ENCODE measurements around the gene NOSIP.
"Not testable (repeated sequence)": the region's sequence is repeated elsewhere in the genome, so short reads cannot be mapped to it uniquely, and the experiment has no call there.

Gene NOSIP, protein sequence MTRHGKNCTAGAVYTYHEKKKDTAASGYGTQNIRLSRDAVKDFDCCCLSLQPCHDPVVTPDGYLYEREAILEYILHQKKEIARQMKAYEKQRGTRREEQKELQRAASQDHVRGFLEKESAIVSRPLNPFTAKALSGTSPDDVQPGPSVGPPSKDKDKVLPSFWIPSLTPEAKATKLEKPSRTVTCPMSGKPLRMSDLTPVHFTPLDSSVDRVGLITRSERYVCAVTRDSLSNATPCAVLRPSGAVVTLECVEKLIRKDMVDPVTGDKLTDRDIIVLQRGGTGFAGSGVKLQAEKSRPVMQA

DNA sequence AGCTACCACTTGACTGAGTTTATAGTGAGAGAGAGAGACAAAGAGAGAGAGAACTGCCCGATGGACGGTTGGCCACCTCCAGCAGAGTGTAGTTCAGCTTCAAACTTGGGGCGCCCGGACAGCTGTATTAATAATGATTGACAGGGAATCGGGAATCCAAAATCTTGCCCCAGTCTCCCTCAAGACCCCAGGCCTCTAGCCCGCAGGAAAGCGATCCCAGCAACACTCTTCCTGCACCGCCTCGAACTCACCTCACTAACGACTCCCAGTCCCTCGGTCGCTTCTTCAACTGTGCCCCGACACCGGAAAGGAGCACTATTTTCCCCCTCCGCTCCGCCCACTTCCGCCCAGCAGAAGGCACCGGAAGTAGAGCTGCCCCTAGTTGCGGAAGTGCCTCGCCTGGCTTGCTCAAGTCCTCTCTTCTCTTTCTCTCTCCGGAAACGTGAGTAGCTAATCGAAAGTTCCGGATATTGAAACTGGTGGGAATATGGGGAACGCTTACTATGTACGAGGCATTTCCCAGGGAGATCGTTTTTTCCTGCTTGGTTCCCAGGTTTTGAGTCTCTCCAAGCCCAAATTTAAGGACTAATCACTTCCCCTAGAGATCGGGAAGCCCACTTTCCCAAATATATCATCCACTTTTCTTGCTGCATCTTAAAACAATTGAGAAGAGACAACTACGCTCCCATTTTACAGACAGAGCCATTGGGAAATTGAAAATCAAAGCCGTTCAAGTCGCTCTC is at the start of gene NOSIP:
NOSIP (minus strand) TSS at position 293 of the 743 bp plus-strand sequence. CDS start 19,865 bp downstream, outside the sequence.
- peak; percentile 95 to 96 for DNase-seq

DNA sequence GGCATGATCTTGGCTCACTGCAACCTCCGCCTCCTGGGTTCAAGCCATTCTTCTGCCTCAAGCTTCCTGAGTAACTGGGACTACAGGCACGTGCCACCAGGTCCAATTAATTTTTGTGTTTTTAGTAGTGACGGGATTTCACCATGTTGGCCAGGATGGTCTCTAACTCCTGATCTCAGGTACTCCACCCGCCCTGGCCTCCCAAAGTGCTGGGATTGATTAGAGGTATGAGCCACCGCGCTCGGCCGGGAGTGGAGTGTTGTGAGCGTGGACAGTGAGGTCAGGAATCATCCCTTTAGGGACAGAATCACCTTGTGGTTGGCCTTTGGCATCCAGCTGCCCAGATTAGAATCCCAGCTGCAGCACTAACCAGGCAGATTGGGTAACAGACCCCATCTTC is 49.3 kb upstream of the NOSIP start:
- DNase-seq = no peak

GRCh38 chr19:49626226-49626625 is 45.9 kb upstream of the NOSIP start:
- no peak for DNase-seq

DNA sequence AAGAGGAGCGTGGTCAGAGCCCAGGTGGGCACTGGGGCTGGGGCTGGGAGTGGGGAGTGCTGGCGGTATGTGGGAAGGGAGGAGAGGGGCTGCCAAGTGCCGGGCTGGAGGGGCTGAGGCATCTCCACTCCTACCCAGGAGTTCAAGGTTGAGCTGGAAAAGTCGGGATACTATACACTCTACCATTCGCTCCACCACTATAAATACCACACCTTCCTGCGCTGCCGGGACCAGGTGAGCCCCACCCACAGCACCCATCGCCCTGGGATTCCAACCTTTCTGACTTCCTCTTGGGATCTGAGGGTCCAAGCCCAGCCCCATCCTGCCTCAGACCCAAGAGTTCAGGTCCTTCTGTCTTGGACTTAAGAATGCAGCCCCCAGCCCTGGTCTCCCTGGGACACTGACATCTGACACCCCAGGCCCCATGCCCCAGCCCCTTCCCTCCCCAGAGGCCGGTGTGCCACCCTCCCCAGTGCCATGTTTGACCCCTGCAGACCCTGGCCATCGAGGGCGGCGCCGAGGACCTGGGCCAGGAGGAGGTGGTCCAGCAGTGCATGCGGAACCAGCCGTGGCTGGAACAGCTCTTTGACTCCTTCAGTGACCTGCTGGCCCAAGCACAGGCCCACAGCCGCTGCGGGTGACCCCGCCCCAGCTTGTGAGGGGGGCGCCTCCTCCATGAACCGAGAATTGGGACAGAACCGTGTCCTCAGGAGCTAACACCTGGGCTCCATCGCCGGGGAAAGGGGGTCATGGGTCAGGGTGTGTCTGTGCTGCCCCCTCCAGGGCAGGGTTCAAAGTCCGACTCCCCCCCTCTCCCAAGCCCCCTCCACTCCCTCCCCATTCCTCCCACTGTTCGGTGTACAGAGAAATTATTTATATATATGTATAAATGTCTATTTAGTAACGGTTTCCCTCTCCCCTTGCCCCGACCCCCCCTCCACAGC is 44.9 kb upstream of the NOSIP start:
- DNase-seq = no peak

DNA sequence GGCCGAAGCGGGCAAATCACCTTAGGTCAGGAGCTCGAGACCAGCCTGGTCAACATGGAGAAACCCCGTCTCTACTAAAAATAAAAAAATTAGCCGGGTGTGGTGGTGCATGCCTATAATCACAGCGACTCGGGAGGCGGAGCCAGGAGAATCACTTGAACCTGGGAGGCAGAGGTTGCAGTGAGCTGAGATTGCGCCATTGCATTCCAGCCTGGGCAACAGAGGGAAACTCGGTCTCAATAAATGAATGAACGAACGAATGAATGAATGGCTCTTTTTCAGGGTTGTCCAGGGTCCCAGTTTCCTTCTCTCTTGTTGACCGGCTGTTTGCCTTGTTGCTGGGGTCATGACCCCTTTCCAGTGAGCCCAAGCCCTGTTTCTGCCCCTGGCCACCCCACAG is 37.5 kb upstream of the NOSIP start:
- not testable (repeated sequence) for DNase-seq

DNA sequence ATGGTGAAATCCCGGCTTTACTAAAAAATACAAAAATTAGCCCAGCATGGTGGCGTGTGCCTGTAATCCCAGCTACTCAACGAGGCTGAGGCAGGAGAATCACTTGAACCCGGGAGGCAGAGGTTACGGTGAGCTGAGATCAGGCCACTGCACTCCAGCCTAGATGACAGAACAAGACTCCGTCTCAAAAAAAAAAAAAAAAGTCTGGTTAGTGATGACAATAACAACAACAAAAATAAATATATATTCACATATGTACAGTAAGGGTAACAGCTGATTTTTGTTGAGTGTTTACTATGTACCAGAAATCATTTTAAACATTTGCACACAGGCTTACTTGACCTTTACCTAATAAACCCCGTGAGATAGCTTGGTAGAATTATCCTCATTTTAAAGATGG is 36.6 kb upstream of the NOSIP start:
- no peak for DNase-seq

GRCh38 chr19:49616532-49616931 is 36.2 kb upstream of the NOSIP start:
- DNase-seq = no peak

GRCh38 chr19:49615861-49616260 is 35.5 kb upstream of the NOSIP start:
- DNase-seq = no peak

DNA sequence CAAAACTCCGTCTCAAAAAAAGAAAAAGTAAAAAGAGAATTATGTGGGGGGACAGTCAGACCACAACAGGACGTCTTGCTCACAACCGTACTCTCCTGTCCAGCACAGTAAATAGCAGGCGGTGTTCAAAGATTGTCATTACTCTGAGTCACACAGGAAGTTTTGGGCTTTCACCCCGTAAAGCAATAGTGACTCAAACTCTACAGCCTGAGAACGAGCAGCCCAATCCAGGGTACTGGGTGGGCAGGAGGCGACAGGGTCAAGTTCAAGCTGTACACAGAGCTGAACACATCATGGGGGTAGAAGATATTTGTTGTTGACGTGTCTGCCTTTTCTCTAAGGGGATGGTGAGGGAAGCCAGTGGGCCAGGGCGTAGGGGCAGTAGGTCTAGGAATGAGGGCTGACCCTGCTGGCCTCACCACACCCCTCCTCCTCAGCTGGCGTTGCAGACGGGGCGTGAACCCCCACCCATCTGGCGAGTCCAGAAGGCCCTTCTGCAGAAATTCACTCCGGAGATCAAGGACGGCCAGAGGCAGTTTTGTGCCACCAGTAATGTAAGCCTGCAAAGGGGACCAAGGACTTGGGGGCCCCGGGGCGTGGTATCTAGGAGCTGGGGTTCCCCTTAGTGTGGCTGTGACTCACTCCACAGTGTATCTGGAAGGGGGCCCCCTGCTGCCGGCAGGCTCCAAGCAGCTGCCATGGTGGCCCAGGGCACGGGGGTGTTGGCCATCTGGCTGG is 33.9 kb upstream of the NOSIP start:
- DNase-seq = peak in 1 of 2 donors; percentile 25

GRCh38 chr19:49613374-49613773 is 33.0 kb upstream of the NOSIP start:
- no peak for DNase-seq

- no peak for DNase-seq
Measured at GRCh38 chr19:49609499-49610092, 29.2 kb upstream of the NOSIP start.

DNA sequence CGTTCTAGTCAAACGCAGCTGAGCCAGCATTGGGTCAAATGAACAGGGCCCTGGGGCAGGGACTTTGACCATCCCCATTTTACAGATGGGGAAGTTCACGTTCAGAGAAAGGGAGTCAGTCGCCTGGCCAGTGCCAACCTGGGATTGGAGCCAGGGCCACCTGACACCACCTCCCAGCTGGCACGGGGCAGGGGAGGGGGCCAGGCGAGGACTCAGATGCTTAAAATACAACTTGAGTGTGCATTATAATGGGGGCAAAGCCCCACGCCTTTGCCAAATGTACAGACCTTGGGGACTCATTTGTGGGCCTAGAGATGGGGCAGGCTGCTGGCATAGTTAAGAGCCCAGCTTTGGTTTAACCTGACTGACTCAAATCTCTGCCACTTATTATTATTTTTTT is 25.2 kb upstream of the NOSIP start:
- no peak for DNase-seq

GRCh38 chr19:49602806-49603205 is 22.4 kb upstream of the NOSIP start:
- DNase-seq = no peak

DNA sequence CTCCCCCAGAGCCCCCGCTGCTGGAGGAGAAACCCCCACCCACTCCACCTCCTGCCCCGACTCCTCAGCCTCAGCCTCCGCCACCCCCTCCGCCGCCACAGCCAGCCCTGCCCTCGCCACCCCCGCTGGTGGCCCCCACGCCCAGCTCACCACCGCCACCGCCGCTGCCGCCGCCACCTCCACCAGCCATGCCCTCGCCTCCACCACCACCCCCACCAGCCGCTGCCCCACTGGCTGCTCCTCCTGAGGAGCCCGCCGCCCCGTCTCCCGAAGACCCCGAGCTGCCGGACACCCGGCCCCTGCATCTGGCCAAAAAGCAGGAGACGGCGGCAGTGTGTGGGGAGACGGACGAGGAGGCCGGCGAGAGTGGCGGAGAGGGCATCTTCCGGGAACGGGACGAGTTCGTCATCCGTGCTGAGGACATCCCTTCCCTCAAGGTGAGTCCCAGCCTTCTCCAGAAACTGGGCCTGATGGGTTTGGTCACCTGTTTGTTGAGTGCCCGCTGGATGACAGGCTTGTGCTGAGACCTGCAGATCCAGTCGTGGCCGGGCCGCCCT is 21.2 kb upstream of the NOSIP start:
- no peak for DNase-seq

GRCh38 chr19:49599378-49600295 is 19.3 kb upstream of the NOSIP start:
- DNase-seq = no peak

DNA sequence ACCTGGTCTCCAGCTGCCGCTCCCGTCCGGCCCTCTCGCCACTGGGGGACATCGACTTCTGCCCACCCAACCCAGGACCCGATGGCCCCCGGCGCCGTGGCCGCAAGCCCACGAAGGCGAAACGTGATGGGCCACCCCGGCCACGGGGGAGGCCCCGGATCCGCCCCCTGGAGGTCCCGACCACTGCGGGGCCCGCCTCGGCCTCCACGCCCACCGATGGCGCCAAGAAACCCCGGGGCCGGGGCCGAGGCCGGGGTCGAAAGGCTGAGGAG is 17.3 kb upstream of the NOSIP start:
- DNase-seq = no peak

DNA sequence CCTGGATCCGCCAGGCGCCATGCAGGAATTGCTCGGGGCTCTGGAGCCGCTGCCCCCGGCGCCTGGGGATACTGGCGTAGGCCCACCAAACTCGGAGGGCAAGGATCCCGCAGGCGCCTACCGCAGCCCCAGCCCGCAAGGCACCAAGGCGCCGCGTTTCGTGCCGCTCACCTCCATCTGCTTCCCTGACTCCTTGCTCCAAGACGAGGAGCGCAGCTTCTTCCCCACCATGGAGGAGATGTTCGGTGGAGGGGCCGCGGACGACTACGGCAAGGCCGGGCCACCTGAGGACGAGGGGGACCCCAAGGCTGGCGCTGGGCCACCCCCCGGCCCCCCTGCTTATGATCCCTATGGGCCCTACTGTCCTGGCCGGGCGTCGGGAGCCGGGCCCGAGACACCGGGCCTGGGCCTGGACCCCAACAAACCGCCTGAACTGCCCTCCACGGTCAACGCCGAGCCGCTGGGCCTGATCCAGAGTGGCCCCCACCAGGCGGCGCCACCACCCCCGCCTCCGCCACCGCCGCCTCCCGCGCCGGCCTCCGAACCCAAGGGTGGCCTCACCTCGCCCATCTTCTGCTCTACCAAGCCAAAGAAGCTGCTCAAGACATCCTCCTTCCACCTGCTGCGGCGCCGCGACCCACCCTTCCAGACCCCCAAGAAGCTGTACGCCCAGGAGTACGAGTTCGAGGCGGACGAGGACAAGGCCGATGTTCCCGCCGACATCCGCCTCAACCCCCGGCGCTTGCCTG is 16.8 kb upstream of the NOSIP start:
- DNase-seq = no peak

GRCh38 chr19:49596407-49596806 is 16.1 kb upstream of the NOSIP start:
- DNase-seq = no peak

GRCh38 chr19:49595819-49596404 is 15.6 kb upstream of the NOSIP start:
- DNase-seq = no peak

All from stimulated activated CD4-positive, alpha-beta T cell treated with anti-CD3 and anti-CD28 coated beads, Interleukin-2, amount 100 ng/mL, for 24 hours (primary cell).